Osteocyte (in vitro differentiated cells): ENCODE results near the gene DOC2A. TPM values are rescaled to one million over a fixed set of nuclear protein-coding genes. Genes with fewer than 3 reads are reported as not detected.
A peak's percentile ranks its signal among the peaks of the same experiment; 100 is the strongest.
"Not testable (repeated sequence)": the region's sequence is repeated elsewhere in the genome, so short reads cannot be mapped to it uniquely, and the experiment has no call there.

Source experiments
- DNase-seq: peaks from one replicate; pipeline ENCODE4 v3.0.0; 2021; ENCODE audit warnings: mixed read lengths; ENCODE audit not compliant: unreplicated experiment; ENCODE audit errors: extremely low spot score
- H3K27ac Mint-ChIP-seq: one replicate; pipeline ENCODE4 v1.8.0; 2021; ENCODE audit warnings: mild to moderate bottlenecking, mixed read lengths; ENCODE audit not compliant: unreplicated experiment
- H3K27me3 Mint-ChIP-seq: one replicate; pipeline ENCODE4 v1.8.0; 2021; ENCODE audit warnings: mixed read lengths; ENCODE audit not compliant: unreplicated experiment
- H3K36me3 Mint-ChIP-seq: one replicate; pipeline ENCODE4 v1.8.0; 2021; ENCODE audit warnings: mixed read lengths; ENCODE audit not compliant: unreplicated experiment
- H3K4me1 Mint-ChIP-seq: one replicate; pipeline ENCODE4 v1.8.0; 2021; ENCODE audit warnings: mixed read lengths; ENCODE audit not compliant: unreplicated experiment
- H3K4me3 Mint-ChIP-seq: one replicate; pipeline ENCODE4 v1.8.0; 2021; ENCODE audit warnings: mild to moderate bottlenecking, moderate library complexity, mixed read lengths; ENCODE audit not compliant: unreplicated experiment
- H3K9me3 Mint-ChIP-seq: one replicate; pipeline ENCODE4 v1.8.0; 2021; ENCODE audit warnings: mixed read lengths; ENCODE audit not compliant: unreplicated experiment
- CTCF ChIP-seq: fragments of 200-600 bp; sonication (generic); IDR thresholded peaks from 2 replicates; pipeline ENCODE4 v1.5.0; 2021; ENCODE audit warnings: antibody characterized with exemption, mild to moderate bottlenecking, moderate library complexity
- total RNA-seq: library from RNA; stranded (reverse); gene quantifications from 2 replicates; pipeline ENCODE4 v1.2.1, GENCODE V29; 2021

The DOC2A gene
- total RNA-seq, 1 donor from 2014 or later, result 1.3 TPM

GRCh38 chr16:30016555-30017276, 5.9 kb upstream of the DOC2A start:
- no peaks in the 10 kb centered on the region for H3K9me3 Mint-ChIP-seq
- DNase-seq, result no peak
- peaks cover 14% of the 10 kb centered on the region for H3K27me3 Mint-ChIP-seq
- H3K4me1 Mint-ChIP-seq, result peaks cover 10% of the 10 kb centered on the region
- H3K4me3 Mint-ChIP-seq, result no peak overlapping the region
- no peaks in the 10 kb centered on the region for H3K36me3 Mint-ChIP-seq
- H3K27ac Mint-ChIP-seq, result no peak overlapping the region
- no peak for TF ChIP-seq CTCF

- not testable (repeated sequence) for H3K4me3 Mint-ChIP-seq, H3K9me3 Mint-ChIP-seq, DNase-seq, H3K27ac Mint-ChIP-seq, H3K4me1 Mint-ChIP-seq, H3K36me3 Mint-ChIP-seq
- H3K27me3 Mint-ChIP-seq, result peaks cover 16% of the 10 kb centered on the region
Measured at GRCh38 chr16:30015450-30015849, 4.6 kb upstream of the DOC2A start.

GRCh38 chr16:30012598-30012997, 1.8 kb upstream of the DOC2A start:
- H3K36me3 Mint-ChIP-seq, DNase-seq, H3K4me3 Mint-ChIP-seq, H3K9me3 Mint-ChIP-seq, H3K4me1 Mint-ChIP-seq, H3K27ac Mint-ChIP-seq: not testable (repeated sequence)
- peaks cover 13% of the 10 kb centered on the region for H3K27me3 Mint-ChIP-seq

- Mint-ChIP-seq H3K4me1 (peaks cover 8% of the 10 kb centered on the region), H3K9me3 (no peaks in the 10 kb centered on the region), H3K27ac (no peak overlapping the region)
Measured at GRCh38 chr16:30011714-30012504, 1.1 kb upstream of the DOC2A start.

GRCh38 chr16:30009990-30010843, 610 bp downstream of the DOC2A start:
- no peak for TF ChIP-seq CTCF
- Mint-ChIP-seq H3K9me3 (no peaks in the 10 kb centered on the region), H3K27ac (no peak overlapping the region), H3K36me3 (no peaks in the 10 kb centered on the region), H3K27me3 (peaks cover 9% of the 10 kb centered on the region), H3K4me3 (peak overlapping the region; percentile 51), H3K4me1 (peaks cover 8% of the 10 kb centered on the region)
- DNase-seq, result no peak

More at GRCh38 chr16:30011714-30012504, 1.1 kb upstream of the DOC2A start:
- no peak for DNase-seq
- no peak for TF ChIP-seq CTCF
- H3K27me3 Mint-ChIP-seq, result peaks cover 11% of the 10 kb centered on the region
- peak overlapping the region; percentile 73 for H3K4me3 Mint-ChIP-seq
- no peaks in the 10 kb centered on the region for H3K36me3 Mint-ChIP-seq
